Calu3 (cell line): ENCODE data around the gene CIB1. TPM values are rescaled to one million over a fixed set of nuclear protein-coding genes. Genes with fewer than 3 reads are reported as not detected.

Experiments used
- BruUV-seq: library from RNA; stranded (reverse); fragments of 400-500 nt; replicated peaks from 2 replicates; lab custom pipeline; 2021; lab: Mats Ljungman, UMichigan
- CTCF ChIA-PET: fragments of 300-600 bp; sonication (Branson Sonifier 250); formaldehyde crosslinking; loops from one replicate; lab custom pipeline; 2022; ENCODE audit warnings: antibody characterized with exemption; lab: Charles Lee
- DNase-seq: peaks from one replicate; pipeline ENCODE4 v3.0.0; 2022
- H3K27ac Mint-ChIP-seq: one replicate; pipeline ENCODE4 v1.8.0; 2022; ENCODE audit warnings: mixed read lengths; ENCODE audit not compliant: unreplicated experiment
- H3K27me3 Mint-ChIP-seq: one replicate; pipeline ENCODE4 v1.8.0; 2022; ENCODE audit warnings: mixed read lengths; ENCODE audit not compliant: unreplicated experiment
- H3K36me3 Mint-ChIP-seq: one replicate; pipeline ENCODE4 v1.8.0; 2022; ENCODE audit warnings: mild to moderate bottlenecking, moderate library complexity, mixed read lengths; ENCODE audit not compliant: insufficient read depth, unreplicated experiment
- H3K4me1 Mint-ChIP-seq: one replicate; pipeline ENCODE4 v1.8.0; 2022; ENCODE audit warnings: mild to moderate bottlenecking, low read depth, mixed read lengths; ENCODE audit not compliant: unreplicated experiment
- H3K4me3 Mint-ChIP-seq: one replicate; pipeline ENCODE4 v1.8.0; 2022; ENCODE audit warnings: mild to moderate bottlenecking, low read depth, moderate library complexity, mixed read lengths; ENCODE audit not compliant: unreplicated experiment
- H3K9me3 Mint-ChIP-seq: one replicate; pipeline ENCODE4 v1.8.0; 2022; ENCODE audit warnings: low read depth, mixed read lengths; ENCODE audit not compliant: unreplicated experiment
- CTCF ChIP-seq: fragments of 200-600 bp; IDR thresholded peaks from one replicate; pipeline ENCODE4 v1.8.0; 2022; ENCODE audit warnings: antibody characterized with exemption; ENCODE audit not compliant: unreplicated experiment
- intact Hi-C: fragments of 100-400 bp; cut with micrococcal nuclease; formaldehyde crosslinking; loops from one replicate; pipeline ENCODE4 v1.10.0; 2022; ENCODE audit not compliant: unreplicated experiment
- total RNA-seq: library from RNA; stranded (reverse); gene quantifications from 2 replicates; pipeline ENCODE4 v1.2.3, GENCODE V29; 2022

The CIB1 gene
- total RNA-seq, 1 experiment from 2014 or later, result 82.8 TPM

- H3K4me1 Mint-ChIP-seq, result peaks cover 32% of the 10 kb centered on the region
- TF ChIP-seq CTCF, result no peak
- H3K9me3 Mint-ChIP-seq, result no peaks in the 10 kb centered on the region
- BruUV-seq, result no TSS peak
- no peak overlapping the region for H3K4me3 Mint-ChIP-seq
- CTCF ChIA-PET, result interaction anchor here (0.6 to 1.5 kb wide), 5 partner anchors 8 to 346 kb away, joined by 3 to 10 read pairs (median 8); partner anchors contain the start of gene SEMA4B
- intact Hi-C loops, result no loop called here
- H3K36me3 Mint-ChIP-seq, result peaks cover 4% of the 10 kb centered on the region
- DNase-seq, result no peak
- no peaks in the 10 kb centered on the region for H3K27me3 Mint-ChIP-seq
- no peak overlapping the region for H3K27ac Mint-ChIP-seq
Measured at GRCh38 chr15:90192961-90193786, 40.6 kb downstream of the CIB1 start.

- no peak overlapping the region for H3K4me3 Mint-ChIP-seq
- no peaks in the 10 kb centered on the region for H3K9me3 Mint-ChIP-seq
- no peak overlapping the region for H3K27ac Mint-ChIP-seq
- intact Hi-C loops, result no loop called here
- no peaks in the 10 kb centered on the region for H3K27me3 Mint-ChIP-seq
- H3K4me1 Mint-ChIP-seq, result peaks cover 38% of the 10 kb centered on the region
- DNase-seq, result peak; percentile 63
- peaks cover 4% of the 10 kb centered on the region for H3K36me3 Mint-ChIP-seq
- CTCF ChIA-PET, result interaction anchor here (0.6 to 2.5 kb wide), 7 partner anchors 9 to 344 kb away, joined by 3 to 9 read pairs (median 5); partner anchors contain the start of gene SEMA4B
- TF ChIP-seq CTCF, result no peak
- BruUV-seq, result no TSS peak
Measured at GRCh38 chr15:90191794-90192509, 41.8 kb downstream of the CIB1 start.

- Mint-ChIP-seq H3K36me3 (peaks cover 4% of the 10 kb centered on the region), H3K9me3 (no peaks in the 10 kb centered on the region), H3K4me1 (peaks cover 40% of the 10 kb centered on the region), H3K27ac (no peak overlapping the region), H3K4me3 (no peak overlapping the region), H3K27me3 (no peaks in the 10 kb centered on the region)
- no peak for TF ChIP-seq CTCF
- CTCF ChIA-PET, result interaction anchor here (1.1 to 2.5 kb wide), 5 partner anchors 9 to 48 kb away, joined by 3 to 8 read pairs (median 5); partner anchors contain the start of gene SEMA4B
- BruUV-seq, result no TSS peak
- intact Hi-C loops, result no loop called here
- DNase-seq, result no peak
Measured at GRCh38 chr15:90191344-90191687, 42.4 kb downstream of the CIB1 start.

GRCh38 chr15:90190606-90191343, 43.0 kb downstream of the CIB1 start:
- no peak for TF ChIP-seq CTCF
- Mint-ChIP-seq H3K4me1 (peaks cover 40% of the 10 kb centered on the region), H3K4me3 (no peak overlapping the region), H3K27ac (no peak overlapping the region), H3K27me3 (no peaks in the 10 kb centered on the region), H3K36me3 (peaks cover 4% of the 10 kb centered on the region), H3K9me3 (no peaks in the 10 kb centered on the region)
- CTCF ChIA-PET, result interaction anchor here (2.5 kb wide), 1 partner anchor 12 kb away, joined by 6 read pairs; no protein-coding TSS in a partner anchor
- no TSS peak for BruUV-seq
- DNase-seq, result no peak
- intact Hi-C loops, result no loop called here
